Choroid plexus epithelial cell (primary cell): ENCODE measurements around the gene SCGB1C1.
"Not testable (repeated sequence)": the region's sequence is repeated elsewhere in the genome, so short reads cannot be mapped to it uniquely, and the experiment has no call there.

Experiments used
- DNase-seq: peaks from one replicate; pipeline ENCODE4 v3.0.0-alpha.2; 2010; ENCODE audit warnings: low read depth
- H3K4me3 ChIP-seq: 2 replicates; pipeline ENCODE4 v1.5.1; 2011; ENCODE audit warnings: low read depth, mild to moderate bottlenecking, control low read depth, low read length, moderate library complexity
- CTCF ChIP-seq: conservative IDR thresholded peaks from 2 replicates; pipeline ENCODE4 v1.5.1; 2011; ENCODE audit warnings: low read depth, mild to moderate bottlenecking, control low read depth, inconsistent platforms, low read length, moderate library complexity

SCGB1C1 gene

GRCh38 chr11:232783-233565, 40.1 kb downstream of the SCGB1C1 start:
- no peak for TF ChIP-seq CTCF
- no peak overlapping the region for H3K4me3 ChIP-seq
- DNase-seq: no peak

GRCh38 chr11:235180-235579, 42.3 kb downstream of the SCGB1C1 start:
- DNase-seq: no peak
- peak overlapping the region; percentile 87 for H3K4me3 ChIP-seq
- TF ChIP-seq CTCF: no peak

GRCh38 chr11:235609-235996, 42.7 kb downstream of the SCGB1C1 start:
- peak overlapping the region; percentile 87 for H3K4me3 ChIP-seq
- peak; percentile 29 for DNase-seq
- TF ChIP-seq CTCF: no peak

GRCh38 chr11:235997-236773, 43.3 kb downstream of the SCGB1C1 start, which contains the start of gene SIRT3:
Gene SIRT3 (minus strand): TSS chr11:236342. CDS start chr11:236328, 14 bp downstream.
- peak; percentile 82 for DNase-seq
- peak within 1 kb of the TSS; percentile 94 for H3K4me3 ChIP-seq
- TF ChIP-seq CTCF: no peak

GRCh38 chr11:236774-237767, 44.2 kb downstream of the SCGB1C1 start, which contains the start of gene PSMD13:
Gene PSMD13 (plus strand): TSS chr11:236976. CDS start chr11:237050, 74 bp downstream.
- peak within 1 kb of the TSS; percentile 94 for H3K4me3 ChIP-seq
- peak; percentile 85 for DNase-seq
- no peak for TF ChIP-seq CTCF

- not testable (repeated sequence) for DNase-seq, H3K4me3 ChIP-seq
These were observed 45.5 kb downstream of the SCGB1C1 start for GRCh38 chr11:238346-238745.
